GM12872 (cell line): Measurements from ENCODE around the gene ERICH4.

Experiments
- CTCF ChIP-seq: IDR thresholded peaks from 3 replicates; pipeline ENCODE4 v1.5.1; 2011; ENCODE audit warnings: low read depth, mild to moderate bottlenecking, low read length, moderate library complexity; ENCODE audit not compliant: insufficient read depth

The ERICH4 gene

GRCh38 chr19:41410336-41411054 lies 32.5 kb upstream of the ERICH4 start:
- no peak for TF ChIP-seq CTCF

- no peak for TF ChIP-seq CTCF
Measured at GRCh38 chr19:41411100-41411967, 31.6 kb upstream of the ERICH4 start.

GRCh38 chr19:41411968-41412265 lies 31.0 kb upstream of the ERICH4 start:
- TF ChIP-seq CTCF, result no peak

- no peak for TF ChIP-seq CTCF
Measured at GRCh38 chr19:41412953-41413352, 30.0 kb upstream of the ERICH4 start.

GRCh38 chr19:41413947-41414346 lies 29.0 kb upstream of the ERICH4 start:
- no peak for TF ChIP-seq CTCF

- no peak for TF ChIP-seq CTCF
Measured at GRCh38 chr19:41414461-41414860, 28.5 kb upstream of the ERICH4 start.

GRCh38 chr19:41415154-41415571 lies 27.8 kb upstream of the ERICH4 start:
- TF ChIP-seq CTCF, result no peak
